ENCODE results near the gene KRT12.
"Not testable (repeated sequence)": the region's sequence is repeated elsewhere in the genome, so short reads cannot be mapped to it uniquely, and the experiment has no call there.

KRT12 gene

DNA sequence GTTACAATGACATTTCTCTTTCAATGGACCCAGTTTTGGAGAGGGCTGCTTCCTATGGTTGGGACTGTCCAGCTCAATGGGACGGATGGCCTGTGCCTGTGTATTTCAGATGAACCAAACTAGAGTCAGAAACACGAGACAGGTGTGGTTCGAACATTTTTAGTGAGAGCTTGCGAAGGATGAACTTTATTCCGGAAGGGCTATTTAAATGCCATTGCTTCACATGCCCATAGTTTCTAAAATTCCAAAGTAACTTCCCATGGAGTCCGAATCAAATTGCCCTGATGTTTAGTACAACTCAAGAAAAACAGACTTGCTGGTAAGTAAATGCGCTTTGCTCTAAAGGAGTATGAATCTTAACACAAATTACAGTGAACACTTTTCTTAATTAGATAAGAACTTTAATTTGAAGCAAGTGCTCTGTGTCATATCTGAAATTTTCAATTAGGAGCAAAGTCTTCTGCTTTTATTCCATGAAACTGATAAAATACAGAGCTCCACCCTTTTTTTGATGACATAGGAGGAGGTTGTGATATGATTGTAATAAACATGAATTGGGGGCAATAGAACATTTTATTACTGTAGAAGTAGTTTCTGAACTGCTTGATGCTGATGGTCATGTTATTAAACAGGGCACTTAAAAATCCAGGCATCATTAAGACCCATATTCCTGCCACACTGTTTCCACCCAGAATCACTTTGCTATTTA lies 16.8 kb upstream of the KRT12 start:
- no peak for DNase-seq

DNA sequence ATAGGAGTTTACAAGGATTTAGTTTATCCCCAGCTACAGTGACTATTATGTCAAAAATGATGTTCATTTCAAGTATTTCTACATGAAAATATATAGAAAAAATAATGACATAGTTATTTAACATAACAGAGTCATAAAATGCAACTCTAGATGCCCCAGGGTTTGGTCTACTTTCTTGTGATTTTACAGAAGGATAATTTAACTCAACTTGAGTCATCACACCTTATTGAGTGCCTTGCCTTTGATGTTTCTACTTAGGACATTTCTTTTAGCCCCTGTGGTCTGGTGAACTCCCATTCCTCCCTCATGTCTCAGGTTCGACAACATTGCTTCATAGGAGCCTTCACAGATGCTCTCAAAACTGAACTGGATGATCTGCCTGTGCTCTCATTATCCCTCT lies 16.0 kb upstream of the KRT12 start:
- no peak for DNase-seq

DNA sequence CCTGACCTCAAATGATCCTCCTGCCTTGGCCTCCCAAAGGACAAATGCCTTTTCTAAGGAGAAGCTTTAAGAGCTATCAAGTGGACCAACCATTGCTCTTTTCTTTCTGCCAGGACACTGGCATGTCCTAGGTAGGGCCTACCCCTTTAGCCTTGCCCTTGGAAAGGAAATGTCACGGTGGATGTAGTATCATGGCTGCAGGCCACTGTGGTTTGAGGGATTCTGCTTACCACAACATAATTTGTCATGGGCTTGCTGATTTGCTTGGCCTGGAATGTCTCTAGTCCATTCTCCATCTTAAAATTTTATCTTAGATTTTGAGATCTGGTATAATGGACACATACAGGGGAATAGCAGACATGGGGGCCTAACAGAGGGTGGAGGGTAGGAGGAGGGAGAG lies 12.0 kb upstream of the KRT12 start:
- DNase-seq: no peak

DNA sequence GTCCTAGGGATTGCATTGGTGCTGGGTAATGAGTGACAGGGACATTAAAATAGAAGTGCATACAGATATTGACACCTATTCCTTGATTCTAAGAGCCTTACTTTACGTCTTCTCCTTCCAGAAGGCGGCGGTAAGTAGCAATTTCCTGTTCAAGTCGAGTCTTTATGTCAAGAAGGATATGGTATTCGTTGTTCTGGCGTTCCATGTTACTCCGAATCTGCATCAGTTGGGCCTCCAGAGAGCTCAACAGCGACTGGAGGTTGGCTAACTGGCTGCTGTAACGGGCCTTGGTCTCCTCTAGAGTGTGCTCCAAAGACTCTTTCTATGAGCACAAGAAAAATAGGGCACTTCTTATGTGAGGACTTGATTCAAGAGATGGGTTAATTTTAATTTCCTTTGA lies 11.0 kb upstream of the KRT12 start:
- no peak for DNase-seq

DNA sequence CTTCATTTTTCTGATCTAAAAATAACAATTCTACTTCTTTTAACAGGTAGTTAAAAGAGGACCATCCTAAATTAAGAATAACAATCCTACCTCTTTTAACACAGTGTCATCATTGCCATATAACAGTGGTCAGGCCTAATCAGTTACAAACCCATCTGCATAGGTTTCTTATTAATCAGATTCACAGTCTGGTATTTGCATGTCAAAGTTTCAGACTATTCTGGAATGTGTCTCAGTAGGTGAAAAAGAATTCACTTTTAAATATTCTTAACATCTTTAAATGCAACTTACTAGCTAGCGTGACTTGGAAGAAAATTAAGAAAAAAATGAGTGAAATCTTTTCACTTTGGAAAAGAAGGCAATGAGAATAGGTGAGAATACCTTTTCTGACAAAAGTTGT lies 6.8 kb upstream of the KRT12 start:
- no peak for DNase-seq

DNA sequence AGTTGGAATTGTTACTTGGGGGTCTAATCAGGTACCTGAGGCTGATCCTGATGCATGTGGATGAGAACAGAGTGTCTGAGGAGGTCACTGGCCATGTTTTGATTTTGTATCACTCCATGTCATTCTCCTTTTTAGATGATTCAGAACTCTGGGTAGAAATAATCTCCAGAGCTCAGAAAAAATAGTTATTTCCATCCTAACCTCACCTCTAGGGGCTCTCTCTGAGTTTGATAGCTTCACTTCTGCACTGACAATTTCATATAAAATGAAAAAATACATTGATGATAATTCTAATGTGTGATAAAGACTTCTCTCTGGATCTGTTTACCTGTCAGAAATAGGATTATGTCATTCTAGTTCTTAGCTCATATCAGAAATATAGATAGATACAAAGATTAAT lies 6.2 kb upstream of the KRT12 start:
- no peak for DNase-seq

DNA sequence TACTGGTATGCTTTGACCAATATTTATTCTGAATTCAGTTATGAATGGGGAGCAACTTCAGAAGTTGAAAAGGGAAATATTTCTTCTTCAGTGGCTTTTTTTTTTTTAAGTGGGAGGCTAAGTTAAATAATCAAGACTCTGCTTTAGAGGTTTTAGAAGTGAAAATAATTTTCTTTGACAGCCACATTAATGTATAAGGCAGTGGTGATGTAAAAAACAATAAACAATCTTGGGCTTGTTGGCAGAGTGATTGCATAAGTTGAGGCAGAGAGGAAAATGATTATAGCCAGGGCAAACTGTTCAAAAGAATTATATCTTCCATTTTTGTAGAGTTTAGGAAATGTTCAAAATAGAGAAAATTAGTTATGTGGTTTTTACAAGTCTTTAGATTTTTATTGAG lies 5.4 kb upstream of the KRT12 start:
- no peak for DNase-seq

DNA sequence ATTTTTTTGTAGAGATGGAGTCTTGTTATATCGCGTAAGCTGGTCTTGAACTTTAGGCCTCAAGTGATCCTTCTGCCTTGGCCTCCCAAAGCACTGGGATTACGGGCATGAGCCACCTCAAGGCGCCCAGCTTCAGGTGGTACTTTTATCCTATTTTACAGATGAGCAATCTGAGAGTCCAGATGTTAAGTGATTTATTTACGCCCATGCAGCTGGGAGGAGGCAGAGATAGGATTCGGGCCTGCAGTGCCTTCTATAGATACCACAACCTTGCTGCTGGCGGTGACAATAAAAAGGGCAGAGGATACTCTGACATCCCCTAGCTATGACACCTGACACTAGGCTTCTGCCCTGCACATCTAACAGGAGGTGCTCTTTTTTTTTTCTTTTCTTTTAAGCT lies 4.3 kb upstream of the KRT12 start:
- no peak for DNase-seq

DNA sequence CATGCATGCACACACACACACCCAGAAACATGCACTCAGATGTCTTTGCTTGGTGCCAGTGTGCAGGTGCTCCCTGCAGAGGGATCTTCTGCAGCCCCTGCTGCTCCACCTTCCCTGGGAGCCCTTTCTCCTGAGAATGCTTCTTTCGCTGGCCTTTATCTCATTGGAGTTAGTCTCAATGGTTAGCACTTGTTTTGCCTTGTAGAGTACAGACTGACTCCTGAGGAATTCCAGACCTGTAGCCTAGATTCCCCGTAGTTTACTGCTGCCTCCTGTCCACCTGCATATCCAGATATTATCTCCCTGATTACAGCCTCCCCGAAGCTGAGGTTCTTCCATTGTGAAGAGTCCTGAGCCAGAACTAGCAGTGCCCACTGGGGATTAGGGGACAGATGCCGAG lies 3.1 kb upstream of the KRT12 start:
- DNase-seq: no peak

DNA sequence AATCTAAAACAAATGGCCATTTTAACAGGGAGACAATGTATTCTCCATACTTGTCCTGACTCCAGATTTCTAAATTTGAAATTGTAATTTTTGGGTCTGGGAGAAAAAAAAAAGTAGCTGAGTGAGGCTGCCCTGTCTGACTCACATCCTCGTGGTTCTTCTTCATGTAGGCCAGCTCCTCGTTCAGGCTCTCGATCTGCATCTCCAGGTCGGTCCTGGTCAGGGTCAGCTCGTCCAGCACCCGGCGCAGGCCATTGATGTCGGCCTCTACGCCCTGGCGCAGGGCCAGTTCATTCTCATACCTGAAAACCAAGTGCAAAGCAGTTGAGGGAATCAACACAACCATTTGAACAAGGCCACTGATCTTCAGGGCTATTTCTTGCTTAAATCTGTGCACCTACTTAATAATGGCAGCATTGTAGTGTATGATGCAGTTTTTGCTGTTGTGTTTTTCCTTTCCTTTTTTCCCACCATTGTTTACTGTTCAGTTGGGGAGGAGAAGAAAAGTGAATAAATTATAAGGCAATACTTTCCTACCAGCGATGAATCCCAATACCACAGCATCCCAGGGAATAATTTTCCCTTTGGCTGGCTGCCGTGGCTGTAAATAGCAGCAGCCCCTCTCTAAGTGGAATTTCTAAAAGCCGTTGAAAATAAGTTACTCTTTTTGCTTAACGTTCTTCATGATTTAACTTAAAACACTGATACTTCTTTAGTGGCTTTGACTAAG lies 2.2 kb downstream of the KRT12 start:
- no peak for DNase-seq

DNA sequence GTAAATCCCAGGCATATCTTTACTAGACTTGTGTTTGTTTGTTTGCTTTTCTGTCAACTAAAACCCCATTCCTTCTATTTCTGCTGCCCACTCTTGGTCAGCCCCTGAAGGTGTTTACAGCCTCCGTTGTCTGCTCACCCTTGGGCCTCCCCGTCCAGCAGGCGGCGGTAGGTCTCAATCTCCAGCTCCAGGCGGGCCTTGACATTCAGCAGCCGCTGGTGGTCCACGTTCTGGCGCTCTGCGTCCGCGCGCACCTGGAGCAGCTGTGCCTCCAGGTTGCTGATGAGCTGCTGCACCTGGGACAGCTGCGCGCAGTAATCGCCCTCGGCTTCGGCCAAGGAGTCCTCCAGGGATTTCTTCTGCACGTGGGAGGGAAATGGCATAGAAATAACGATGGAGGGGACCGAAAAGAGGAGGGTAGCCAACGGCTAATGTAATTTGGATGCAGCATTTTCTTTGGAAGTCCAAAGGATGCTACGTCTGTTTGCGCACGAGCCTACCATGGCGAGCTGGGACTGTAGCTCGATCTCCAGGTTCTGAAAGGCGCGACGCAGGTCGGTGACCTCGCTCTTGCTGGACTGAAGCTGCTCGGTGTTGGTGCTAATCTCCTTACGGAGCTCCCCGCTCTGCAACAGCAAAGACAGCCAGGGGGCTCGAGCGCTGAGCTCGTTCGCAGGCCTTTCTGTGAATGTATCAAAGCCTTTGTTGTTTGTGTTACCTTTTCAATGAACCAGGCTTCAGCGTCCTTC lies 3.9 kb downstream of the KRT12 start:
- DNase-seq: no peak

DNA sequence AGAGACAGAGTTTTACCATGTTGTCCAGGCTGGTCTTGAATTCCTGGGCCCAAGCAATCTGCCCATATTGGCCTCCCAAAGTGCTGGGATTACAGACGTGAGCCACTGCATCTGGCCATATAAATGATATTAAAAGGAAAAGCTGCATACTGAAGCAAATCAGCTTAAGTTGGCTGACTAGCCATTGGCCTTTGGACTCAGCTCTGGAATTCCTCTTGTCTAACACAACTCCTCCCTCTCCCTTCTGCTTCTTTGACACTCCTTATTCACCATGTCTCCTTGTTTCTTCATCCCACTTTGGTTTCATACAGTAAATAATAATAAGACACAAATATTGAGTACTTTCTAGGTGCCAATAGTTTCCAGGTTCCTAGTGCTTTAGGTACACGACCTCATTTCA lies 7.5 kb downstream of the KRT12 start:
- no peak for DNase-seq

DNA sequence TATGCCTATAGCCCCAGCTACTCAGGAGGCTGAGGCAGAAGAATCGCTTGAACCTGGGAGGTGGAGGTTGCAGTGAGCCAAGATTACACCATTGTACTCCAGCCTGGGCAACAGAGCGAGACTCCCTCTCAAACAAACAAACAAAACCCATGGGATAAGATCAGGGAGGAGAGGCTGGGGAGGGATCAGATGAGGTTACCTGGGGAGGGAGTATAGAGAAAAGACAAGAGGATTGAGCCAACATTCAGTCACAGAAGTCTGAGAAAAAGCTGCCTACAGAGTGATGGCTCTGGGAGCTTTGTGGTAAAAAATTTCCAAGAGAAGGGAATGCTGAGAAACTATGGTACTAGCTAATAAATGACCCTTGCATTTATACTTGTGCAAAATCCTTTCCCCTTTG lies 8.4 kb downstream of the KRT12 start:
- not testable (repeated sequence) for DNase-seq

DNA sequence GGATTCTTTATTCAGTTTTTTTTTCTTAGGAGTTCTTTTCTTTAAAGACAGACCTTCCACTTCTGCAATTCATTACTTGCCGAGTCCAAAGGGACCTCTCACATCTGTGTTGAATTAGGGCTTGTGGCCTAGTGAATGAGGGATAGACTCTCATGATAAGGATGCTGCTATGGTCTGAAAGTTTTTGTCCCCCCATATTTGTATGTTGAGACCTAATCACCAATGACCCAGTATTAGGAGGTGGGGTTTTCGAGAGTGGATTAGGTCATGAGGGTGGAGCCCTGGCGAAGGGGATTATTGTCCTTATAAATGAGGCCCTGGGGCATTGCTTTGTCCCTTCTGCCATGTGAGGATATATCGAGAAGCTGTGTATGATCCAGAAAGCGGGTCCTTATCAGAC lies 9.5 kb downstream of the KRT12 start:
- DNase-seq: no peak

DNA sequence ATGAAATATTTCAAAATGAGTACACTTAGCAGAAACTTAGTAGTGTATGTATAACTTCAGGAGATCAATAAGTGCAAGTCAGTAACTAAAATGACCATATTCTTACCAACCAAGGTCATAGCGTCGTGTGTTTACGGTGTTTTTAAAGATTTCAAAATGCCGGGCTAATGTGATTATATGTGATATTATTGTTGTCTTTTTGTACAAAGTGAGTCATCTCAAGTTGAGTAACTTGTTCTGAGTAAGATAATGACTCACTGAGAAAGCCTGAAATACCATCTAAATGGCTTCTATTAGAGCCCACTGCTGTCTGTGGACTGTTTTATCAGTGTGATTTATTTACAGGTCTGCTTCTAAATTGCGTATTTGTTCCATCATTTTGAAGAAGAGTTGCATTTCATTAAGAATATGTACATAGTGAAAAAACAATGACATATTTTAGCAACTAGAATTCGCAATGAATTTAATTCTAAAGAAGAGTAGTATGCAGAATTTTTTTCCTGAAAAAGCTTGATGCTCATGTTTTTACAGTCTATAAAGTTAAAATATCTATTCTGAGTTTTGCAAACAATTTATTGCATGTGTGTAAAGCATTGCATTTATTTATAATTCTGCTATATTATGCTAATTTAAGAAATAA lies 12.7 kb downstream of the KRT12 start:
- DNase-seq: no peak

DNA sequence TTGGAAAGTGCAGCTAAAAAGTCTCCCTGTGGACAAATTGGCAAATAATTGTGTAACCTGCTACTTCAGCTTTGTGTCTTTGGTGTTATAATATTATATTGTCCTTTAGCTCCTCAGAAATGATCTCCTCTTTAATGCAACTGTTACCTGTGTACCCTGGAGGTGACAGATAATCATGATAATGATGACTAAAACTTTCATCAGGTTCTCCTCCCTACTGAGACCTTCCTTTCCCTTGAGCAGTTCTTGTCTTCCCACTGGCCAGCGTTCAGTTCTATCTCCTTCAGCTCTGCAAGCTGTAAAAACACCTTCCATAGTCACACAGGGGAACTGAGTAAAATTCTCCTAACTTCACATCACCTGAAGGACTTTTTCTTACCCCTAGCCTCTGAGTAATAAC lies 14.7 kb downstream of the KRT12 start:
- no peak for DNase-seq

DNA sequence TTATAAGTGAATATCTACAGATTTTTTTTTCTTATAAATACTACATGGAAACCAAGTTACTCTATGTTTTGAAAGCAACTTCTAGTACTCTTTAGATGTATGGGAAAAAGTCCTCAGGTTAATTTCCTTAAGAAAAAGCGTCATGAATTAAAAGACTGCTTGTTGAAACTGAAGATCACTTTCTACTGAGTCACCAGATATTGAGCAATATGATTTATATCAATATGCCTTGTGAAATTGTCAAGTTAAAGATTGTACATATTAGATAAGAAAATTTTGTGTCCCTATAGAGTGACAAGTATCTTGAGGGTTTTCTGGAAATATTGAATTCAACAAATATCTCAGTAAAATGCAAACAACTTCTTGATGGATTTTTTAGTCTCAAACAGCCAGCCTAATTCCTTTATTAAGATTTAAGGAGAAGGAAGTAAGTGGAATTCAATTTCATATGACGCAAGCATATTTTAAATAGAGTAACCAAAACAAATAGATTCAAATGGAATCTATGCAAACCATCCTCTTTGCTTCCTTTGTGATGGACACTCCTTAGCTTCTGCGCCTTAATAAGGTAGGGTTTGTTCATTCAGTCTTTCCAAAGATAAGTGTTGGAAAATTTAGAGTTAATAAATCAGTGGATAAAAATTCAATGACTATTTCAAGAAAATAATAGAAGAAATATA lies 16.6 kb downstream of the KRT12 start:
- DNase-seq: no peak

DNA sequence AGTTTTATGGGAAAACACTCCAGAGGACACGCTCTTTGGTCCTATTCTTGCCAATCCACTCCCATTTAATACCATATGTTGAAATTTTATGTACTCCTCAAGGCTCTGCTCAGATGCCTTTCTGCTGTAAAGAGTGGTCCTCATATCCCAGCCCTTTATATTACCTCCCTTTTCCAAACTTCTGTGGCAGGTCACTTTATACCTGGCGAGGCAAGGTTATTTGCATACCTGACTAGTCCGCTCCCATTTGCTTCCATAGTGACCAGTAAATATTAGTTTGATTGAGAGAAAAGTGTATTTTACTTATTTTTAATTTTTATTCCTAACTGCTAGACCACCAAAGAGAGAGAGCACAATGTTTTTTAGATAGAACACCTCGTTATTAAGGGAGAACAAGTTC lies 17.3 kb downstream of the KRT12 start:
- no peak for DNase-seq

DNA sequence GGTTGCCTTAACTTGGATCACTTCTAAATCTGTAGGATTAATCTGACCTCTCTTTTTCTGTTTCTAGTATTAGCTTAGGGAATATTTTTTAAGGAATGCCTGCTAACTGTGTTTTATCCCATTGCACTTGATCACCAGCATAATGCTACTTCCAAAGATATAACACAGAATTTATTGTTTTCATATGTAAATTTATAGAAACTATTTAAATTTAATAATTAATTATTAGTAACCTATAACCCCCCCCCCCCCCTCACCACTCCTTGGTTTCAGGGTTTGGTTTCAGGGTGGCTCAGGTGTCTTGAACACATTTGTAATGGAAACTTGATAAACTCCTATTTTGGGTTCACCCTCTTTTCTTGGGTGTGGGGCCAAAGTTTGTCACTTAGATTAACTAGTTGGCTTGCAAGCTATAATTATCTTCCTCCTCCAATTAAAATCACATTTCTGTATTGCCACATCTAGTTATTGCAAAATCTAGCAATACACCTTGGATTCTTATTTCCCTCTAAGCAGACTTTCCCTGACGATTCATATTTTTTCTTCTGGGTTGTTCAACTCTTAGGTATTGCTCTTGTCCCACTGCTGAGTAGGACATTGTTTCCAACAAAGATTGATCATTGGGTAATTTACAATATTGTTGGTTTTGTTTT lies 18.3 kb downstream of the KRT12 start:
- no peak for DNase-seq

DNA sequence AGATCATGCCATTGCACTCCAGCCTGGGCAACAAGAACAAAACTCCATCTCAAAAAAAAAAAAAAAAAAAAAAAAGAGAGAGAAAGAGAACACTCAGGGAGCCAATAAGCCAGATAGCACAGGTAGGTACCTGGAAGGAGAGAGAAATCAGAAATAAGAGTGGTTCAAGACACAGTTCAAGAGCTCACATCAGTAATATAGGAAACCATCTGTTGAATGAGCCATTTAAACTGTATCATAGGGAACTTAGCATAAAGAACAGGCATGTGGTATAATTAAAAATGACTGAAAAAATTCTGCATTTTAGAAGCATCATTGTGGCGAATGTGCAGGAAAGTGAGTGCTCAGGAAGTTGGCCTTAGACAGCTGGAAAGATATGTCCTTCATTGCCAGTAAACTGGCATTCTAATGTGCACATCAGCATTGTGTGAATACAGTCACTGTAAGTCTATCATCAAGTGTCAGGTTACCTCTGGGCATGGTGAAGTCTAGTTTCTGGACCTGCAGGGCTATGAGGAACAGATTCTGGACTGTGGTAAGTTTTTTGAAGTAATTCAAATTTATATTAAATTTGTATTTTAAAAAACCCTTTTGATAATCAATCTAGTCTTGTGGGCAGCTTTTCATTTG lies 20.4 kb downstream of the KRT12 start:
- no peak for DNase-seq

DNA sequence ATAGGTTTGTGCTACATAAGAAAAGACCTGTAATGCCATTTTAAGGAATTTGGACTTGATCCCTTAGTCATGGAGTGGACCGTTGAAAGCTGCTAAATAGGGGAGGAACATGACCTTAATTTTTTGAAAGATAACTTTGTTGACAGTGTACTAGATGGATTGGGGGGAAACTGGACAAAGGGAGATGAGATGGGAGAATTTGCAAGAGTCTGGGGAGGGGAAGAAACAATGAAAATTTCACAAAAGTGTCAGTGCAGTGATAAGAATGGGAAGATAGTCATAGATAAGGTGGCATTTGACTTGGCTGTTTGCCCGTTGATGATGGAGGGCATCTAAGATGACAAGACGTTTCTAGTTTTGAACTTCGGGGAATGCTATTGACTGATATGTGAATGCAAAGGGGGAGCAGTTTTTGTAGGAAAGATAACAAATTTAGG lies 22.3 kb downstream of the KRT12 start:
- DNase-seq: no peak

DNA sequence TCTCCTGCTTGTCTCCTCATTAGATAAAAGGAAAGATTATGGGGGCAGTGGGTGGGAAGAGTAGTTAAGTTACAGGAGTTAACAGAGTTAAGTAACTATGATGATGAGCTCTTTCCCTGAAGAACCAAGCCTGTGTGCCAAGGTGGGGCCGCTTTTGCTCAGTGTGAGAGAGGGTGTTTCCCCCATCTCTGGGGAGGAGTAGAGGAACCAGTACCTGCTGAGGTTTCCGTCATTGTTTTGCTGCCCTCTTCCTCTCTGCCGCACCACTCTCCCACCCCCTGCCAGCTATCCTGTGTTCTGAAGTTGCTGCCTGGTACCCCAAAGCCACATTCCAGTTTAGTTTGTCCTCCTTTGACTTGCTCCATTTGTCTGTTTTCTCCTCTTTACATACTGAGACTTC lies 23.8 kb downstream of the KRT12 start:
- no peak for DNase-seq
